22Rv1 (cell line): ENCODE results near the gene KAT7.

Source experiments
- CTCF ChIP-seq: fragments of 450-650 bp; IDR thresholded peaks from 2 replicates; pipeline ENCODE4 v1.5.1; 2017; ENCODE audit warnings: mild to moderate bottlenecking
- ZFX ChIP-seq: fragments of 450-650 bp; IDR thresholded peaks from 2 replicates; pipeline ENCODE4 v1.6.1; 2017; ENCODE audit warnings: antibody characterized with exemption, borderline replicate concordance

GRCh38 chr17:49873926-49874325 is 85.4 kb downstream of the KAT7 start:
- no peak for TF ChIP-seq CTCF
- TF ChIP-seq ZFX, result no peak
